ENCODE data around the gene DHTKD1.

The DHTKD1 gene

DNA sequence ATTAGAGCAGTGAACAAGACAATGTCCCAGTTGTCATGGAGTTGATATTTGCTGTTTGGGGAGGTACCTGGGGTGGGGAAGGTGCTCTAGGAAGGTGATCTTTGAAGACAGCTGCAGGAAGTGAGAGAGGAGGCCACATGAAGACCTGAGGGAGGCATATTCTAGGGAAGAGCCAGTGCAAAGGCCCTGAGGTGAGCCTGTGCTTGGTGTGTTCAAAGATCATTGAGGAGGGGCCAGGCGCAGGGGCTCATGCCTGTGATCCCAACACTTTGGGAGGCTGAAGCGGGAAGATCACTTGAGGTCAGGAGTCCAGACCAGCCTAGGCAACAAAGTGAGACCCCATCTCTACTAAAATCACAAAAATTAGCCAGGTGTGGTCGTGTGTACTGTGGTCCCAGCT lies 75.8 kb downstream of the DHTKD1 start:
- H3K36me3 ChIP-seq (ENCODE audit: insufficient read depth, low read length): no peaks in the 10 kb centered on the region; the same call in 1 of the 2 replicates
- no peak for DNase-seq (ENCODE audit: low read depth, low spot score)
- H3K9me3 ChIP-seq (ENCODE audit: low read depth, low read length): no peaks in the 10 kb centered on the region
- H3K4me3 ChIP-seq: no peak overlapping the region
- TF ChIP-seq POLR2AphosphoS5 (IDR thresholded peaks at IDR 0.05; ENCODE audit: borderline replicate concordance, low read depth, low read length) (no peak), FOXP2 (optimal IDR thresholded peaks at IDR 0.05; ENCODE audit: control extremely low read depth, extremely low read length, insufficient read depth) (no peak), EZH2 (IDR thresholded peaks at IDR 0.05) (no peak)
- no peak overlapping the region for H3K9ac ChIP-seq (ENCODE audit: insufficient read length)
- H3K27ac ChIP-seq: no peak overlapping the region

- TF ChIP-seq EZH2 (IDR thresholded peaks at IDR 0.05): no peak
- no peak for TF ChIP-seq FOXP2 (optimal IDR thresholded peaks at IDR 0.05; ENCODE audit: control extremely low read depth, extremely low read length, insufficient read depth)
- TF ChIP-seq POLR2AphosphoS5 (IDR thresholded peaks at IDR 0.05; ENCODE audit: borderline replicate concordance, low read depth, low read length): no peak
- Histone ChIP-seq H3K36me3 (ENCODE audit: insufficient read depth, low read length) (no peaks in the 10 kb centered on the region; the same call in 1 of the 2 replicates), H3K9ac (ENCODE audit: insufficient read length) (no peak overlapping the region), H3K4me3 (no peak overlapping the region), H3K9me3 (ENCODE audit: low read depth, low read length) (no peaks in the 10 kb centered on the region), H3K27ac (no peak overlapping the region)
- DNase-seq (ENCODE audit: low read depth, low spot score): no peak
Observed at GRCh38 chr10:12150163-12150562, 81.4 kb downstream of the DHTKD1 start.

DNA sequence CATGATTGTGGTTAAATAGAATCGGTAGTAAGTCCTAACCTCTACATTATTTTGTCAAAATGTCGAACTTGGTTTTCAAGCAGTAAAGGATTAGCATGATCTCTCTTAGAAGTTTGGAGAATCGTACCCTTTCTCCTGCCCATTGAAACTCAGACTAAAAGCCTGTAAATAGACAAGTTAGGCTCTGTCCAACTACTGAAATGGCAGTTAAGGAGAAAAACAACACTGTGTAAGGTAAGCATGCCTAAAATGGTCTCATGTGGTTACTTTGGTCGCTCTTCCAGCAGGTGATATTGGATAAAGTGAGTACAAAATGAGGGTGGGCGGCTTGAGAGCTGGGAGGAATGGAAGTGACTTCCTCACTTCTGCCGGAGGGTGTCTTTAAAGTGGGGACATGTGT lies 85.8 kb downstream of the DHTKD1 start:
- Histone ChIP-seq H3K36me3 (ENCODE audit: insufficient read depth, low read length) (no peaks in the 10 kb centered on the region; the same call in 1 of the 2 replicates), H3K9ac (ENCODE audit: insufficient read length) (no peak overlapping the region), H3K4me3 (no peak overlapping the region), H3K27ac (no peak overlapping the region), H3K9me3 (ENCODE audit: low read depth, low read length) (no peaks in the 10 kb centered on the region)
- TF ChIP-seq POLR2AphosphoS5 (IDR thresholded peaks at IDR 0.05; ENCODE audit: borderline replicate concordance, low read depth, low read length) (no peak), FOXP2 (optimal IDR thresholded peaks at IDR 0.05; ENCODE audit: control extremely low read depth, extremely low read length, insufficient read depth) (no peak), EZH2 (IDR thresholded peaks at IDR 0.05) (no peak)
- DNase-seq (ENCODE audit: low read depth, low spot score): no peak

- no peak overlapping the region for H3K9ac ChIP-seq (ENCODE audit: insufficient read length)
- TF ChIP-seq EZH2 (IDR thresholded peaks at IDR 0.05) (no peak), POLR2AphosphoS5 (IDR thresholded peaks at IDR 0.05; ENCODE audit: borderline replicate concordance, low read depth, low read length) (no peak)
- H3K36me3 ChIP-seq (ENCODE audit: insufficient read depth, low read length): no peaks in the 10 kb centered on the region
- no peak for DNase-seq (ENCODE audit: low read depth, low spot score)
- H3K9me3 ChIP-seq (ENCODE audit: low read depth, low read length): no peaks in the 10 kb centered on the region
- no peak overlapping the region for H3K27ac ChIP-seq
- no peak overlapping the region for H3K4me3 ChIP-seq
Observed at GRCh38 chr10:12156367-12157123, 87.8 kb downstream of the DHTKD1 start.

- DNase-seq (ENCODE audit: low read depth, low spot score): no peak
- Histone ChIP-seq H3K9me3 (ENCODE audit: low read depth, low read length) (no peaks in the 10 kb centered on the region), H3K9ac (ENCODE audit: insufficient read length) (no peak overlapping the region), H3K36me3 (ENCODE audit: insufficient read depth, low read length) (no peaks in the 10 kb centered on the region; the same call in 1 of the 2 replicates), H3K4me3 (no peak overlapping the region), H3K27ac (no peak overlapping the region)
- TF ChIP-seq FOXP2 (optimal IDR thresholded peaks at IDR 0.05; ENCODE audit: control extremely low read depth, extremely low read length, insufficient read depth): no peak
Observed at GRCh38 chr10:12158111-12158510, 89.4 kb downstream of the DHTKD1 start.

GRCh38 chr10:12160664-12161063 lies 91.9 kb downstream of the DHTKD1 start:
- no peak for DNase-seq (ENCODE audit: low read depth, low spot score)

GRCh38 chr10:12162927-12163326 lies 94.2 kb downstream of the DHTKD1 start:
- TF ChIP-seq EZH2 (IDR thresholded peaks at IDR 0.05) (no peak), POLR2AphosphoS5 (IDR thresholded peaks at IDR 0.05; ENCODE audit: borderline replicate concordance, low read depth, low read length) (no peak), FOXP2 (optimal IDR thresholded peaks at IDR 0.05; ENCODE audit: control extremely low read depth, extremely low read length, insufficient read depth) (no peak)
- no peak overlapping the region for H3K27ac ChIP-seq
- H3K9me3 ChIP-seq (ENCODE audit: low read depth, low read length): no peaks in the 10 kb centered on the region
- peaks cover 4% of the 10 kb centered on the region; the same call in 1 of the 2 replicates for H3K36me3 ChIP-seq (ENCODE audit: insufficient read depth, low read length)
- H3K9ac ChIP-seq (ENCODE audit: insufficient read length): no peak overlapping the region
- H3K4me3 ChIP-seq: no peak overlapping the region
- DNase-seq (ENCODE audit: low read depth, low spot score): no peak

More at GRCh38 chr10:12160664-12161063, 91.9 kb downstream of the DHTKD1 start:
- H3K27ac ChIP-seq: no peak overlapping the region
- H3K36me3 ChIP-seq (ENCODE audit: insufficient read depth, low read length): no peaks in the 10 kb centered on the region; the same call in 1 of the 2 replicates
- no peak overlapping the region for H3K4me3 ChIP-seq
- no peak overlapping the region for H3K9ac ChIP-seq (ENCODE audit: insufficient read length)
- TF ChIP-seq POLR2AphosphoS5 (IDR thresholded peaks at IDR 0.05; ENCODE audit: borderline replicate concordance, low read depth, low read length) (no peak), EZH2 (IDR thresholded peaks at IDR 0.05) (no peak), FOXP2 (optimal IDR thresholded peaks at IDR 0.05; ENCODE audit: control extremely low read depth, extremely low read length, insufficient read depth) (no peak)
- H3K9me3 ChIP-seq (ENCODE audit: low read depth, low read length): no peaks in the 10 kb centered on the region

GRCh38 chr10:12164085-12164484 lies 95.3 kb downstream of the DHTKD1 start:
- no peak overlapping the region for H3K9ac ChIP-seq (ENCODE audit: insufficient read length)
- no peak for DNase-seq (ENCODE audit: low read depth, low spot score)
- no peaks in the 10 kb centered on the region for H3K9me3 ChIP-seq (ENCODE audit: low read depth, low read length)
- H3K36me3 ChIP-seq (ENCODE audit: insufficient read depth, low read length): peaks cover 4% of the 10 kb centered on the region; the same call in 1 of the 2 replicates
- TF ChIP-seq FOXP2 (optimal IDR thresholded peaks at IDR 0.05; ENCODE audit: control extremely low read depth, extremely low read length, insufficient read depth) (no peak), POLR2AphosphoS5 (IDR thresholded peaks at IDR 0.05; ENCODE audit: borderline replicate concordance, low read depth, low read length) (no peak), EZH2 (IDR thresholded peaks at IDR 0.05) (no peak)
- no peak overlapping the region for H3K27ac ChIP-seq
- no peak overlapping the region for H3K4me3 ChIP-seq

DNA sequence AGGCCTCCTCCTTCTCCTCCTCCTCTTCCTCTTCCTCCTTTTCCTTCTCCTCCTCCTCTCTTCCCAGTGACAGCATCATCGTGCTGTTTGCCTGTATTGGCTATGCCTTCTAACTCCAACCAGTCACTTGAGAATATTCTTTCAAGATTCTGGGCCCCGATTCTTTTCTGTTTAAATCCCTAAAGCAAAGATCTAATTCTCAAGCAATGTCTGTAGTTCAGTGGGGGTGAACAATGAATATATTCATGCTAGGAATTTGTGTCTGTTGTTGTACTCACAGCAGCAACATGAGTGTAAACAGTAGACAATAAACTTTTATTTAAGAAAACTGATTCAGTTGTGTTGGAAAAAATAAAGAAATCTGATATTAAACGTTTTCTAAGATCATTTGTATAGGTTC lies 96.3 kb downstream of the DHTKD1 start:
- no peak overlapping the region for H3K9ac ChIP-seq (ENCODE audit: insufficient read length)
- no peaks in the 10 kb centered on the region for H3K9me3 ChIP-seq (ENCODE audit: low read depth, low read length)
- no peak overlapping the region for H3K27ac ChIP-seq
- TF ChIP-seq EZH2 (IDR thresholded peaks at IDR 0.05) (no peak), POLR2AphosphoS5 (IDR thresholded peaks at IDR 0.05; ENCODE audit: borderline replicate concordance, low read depth, low read length) (no peak), FOXP2 (optimal IDR thresholded peaks at IDR 0.05; ENCODE audit: control extremely low read depth, extremely low read length, insufficient read depth) (no peak)
- H3K4me3 ChIP-seq: no peak overlapping the region
- peaks cover 9% of the 10 kb centered on the region; the same call in 1 of the 2 replicates for H3K36me3 ChIP-seq (ENCODE audit: insufficient read depth, low read length)
- DNase-seq (ENCODE audit: low read depth, low spot score): no peak
